NCI-H1105 (cell line): ENCODE results near the gene NECAB2.

Experiments used
- DNase-seq: peaks from one replicate; lab custom pipeline; 2025; lab: John Stamatoyannopoulos, UW

Gene NECAB2

DNA sequence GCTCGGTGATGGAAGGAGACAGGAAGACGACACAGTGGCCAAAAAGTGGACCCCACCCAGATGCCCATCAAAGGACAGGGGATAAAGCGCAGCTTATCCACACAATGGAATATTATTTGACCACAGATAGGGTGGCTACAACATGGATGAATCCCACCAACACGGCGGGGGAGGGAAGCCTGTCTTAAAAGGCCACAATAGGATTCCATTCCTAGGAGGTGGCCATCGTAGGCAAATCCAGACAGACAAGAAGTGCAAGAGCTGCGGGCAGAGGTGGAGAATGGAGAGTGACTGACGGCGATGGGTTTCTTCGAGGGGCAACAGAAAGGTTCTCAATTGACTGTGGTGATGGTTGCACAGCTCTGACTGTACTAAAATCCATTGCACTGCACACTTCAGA lies 58.6 kb downstream of the NECAB2 start:
- DNase-seq: no peak

DNA sequence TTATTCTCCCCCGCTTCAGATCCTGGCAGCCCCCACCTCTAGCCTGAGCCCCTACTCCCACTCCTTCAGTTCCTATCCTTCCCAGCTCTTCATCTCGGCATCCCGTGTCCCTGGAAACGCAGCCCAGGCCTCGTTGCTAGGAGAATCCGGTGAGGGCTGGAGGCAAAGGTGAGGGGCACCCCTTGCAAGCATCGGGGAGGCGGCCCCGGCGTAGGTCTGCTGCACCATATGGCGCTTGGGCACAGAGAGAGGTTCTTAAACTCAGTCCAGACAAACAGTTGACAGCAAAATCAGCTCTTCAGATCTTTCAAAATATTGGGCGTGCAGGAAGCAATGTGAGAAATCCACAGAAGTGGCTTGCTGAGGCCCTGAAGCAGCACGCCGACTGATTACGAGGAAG lies 59.6 kb downstream of the NECAB2 start:
- DNase-seq: no peak

DNA sequence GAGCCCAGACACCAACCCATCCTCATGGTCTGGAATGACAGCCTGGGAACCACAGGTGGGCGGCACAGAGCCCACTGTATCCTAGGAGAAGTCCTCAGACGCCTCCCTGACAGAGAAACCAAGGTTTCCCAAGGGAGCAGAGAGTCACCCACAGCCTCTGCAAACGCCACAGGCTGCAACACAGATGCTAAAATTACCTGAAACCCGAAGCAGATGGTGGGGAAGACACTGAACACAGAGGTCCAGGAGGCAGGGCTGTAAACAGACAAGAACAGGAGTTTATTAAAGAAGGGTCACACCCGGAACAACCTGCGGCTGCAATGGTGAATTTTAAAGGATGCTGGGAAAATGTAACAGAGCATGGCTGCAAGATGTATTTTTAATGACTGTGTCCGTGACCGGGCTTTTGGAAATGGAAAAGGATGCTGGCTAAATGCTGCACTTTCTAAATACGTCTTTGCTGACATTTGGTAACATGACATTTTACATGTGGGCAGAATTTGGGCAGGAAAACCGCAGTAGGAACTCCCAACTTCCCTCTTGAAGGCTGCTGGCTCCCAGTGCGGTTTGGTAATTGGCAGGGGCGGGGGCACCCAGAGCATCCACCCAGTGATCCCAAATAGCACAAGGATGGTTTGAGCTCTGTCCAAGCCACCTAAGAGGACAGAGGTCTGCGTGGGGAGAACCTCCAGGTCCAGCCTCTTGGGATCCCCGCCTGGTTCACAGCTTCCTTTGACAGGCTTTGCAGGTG lies 61.4 kb downstream of the NECAB2 start:
- DNase-seq: no peak

DNA sequence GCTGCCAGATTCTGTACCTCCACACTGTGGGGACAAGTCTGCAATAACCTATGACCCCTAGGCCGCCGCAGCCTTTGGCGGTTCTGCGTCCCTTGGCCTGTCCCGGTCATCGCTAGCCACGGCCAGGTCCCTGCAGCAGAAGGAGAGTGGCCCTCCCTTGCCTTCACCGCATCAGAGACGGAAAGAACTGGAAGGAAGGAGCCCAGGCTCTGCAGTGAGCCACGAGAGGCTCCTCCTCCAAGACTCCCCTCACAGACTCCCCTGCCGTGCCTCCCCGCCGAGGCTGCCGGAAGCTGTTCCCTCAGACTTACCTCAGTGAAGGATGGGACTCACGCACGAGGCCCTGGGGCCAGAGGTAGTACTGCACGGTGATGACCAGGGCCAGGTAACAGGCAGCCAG lies 63.5 kb downstream of the NECAB2 start:
- DNase-seq: no peak

DNA sequence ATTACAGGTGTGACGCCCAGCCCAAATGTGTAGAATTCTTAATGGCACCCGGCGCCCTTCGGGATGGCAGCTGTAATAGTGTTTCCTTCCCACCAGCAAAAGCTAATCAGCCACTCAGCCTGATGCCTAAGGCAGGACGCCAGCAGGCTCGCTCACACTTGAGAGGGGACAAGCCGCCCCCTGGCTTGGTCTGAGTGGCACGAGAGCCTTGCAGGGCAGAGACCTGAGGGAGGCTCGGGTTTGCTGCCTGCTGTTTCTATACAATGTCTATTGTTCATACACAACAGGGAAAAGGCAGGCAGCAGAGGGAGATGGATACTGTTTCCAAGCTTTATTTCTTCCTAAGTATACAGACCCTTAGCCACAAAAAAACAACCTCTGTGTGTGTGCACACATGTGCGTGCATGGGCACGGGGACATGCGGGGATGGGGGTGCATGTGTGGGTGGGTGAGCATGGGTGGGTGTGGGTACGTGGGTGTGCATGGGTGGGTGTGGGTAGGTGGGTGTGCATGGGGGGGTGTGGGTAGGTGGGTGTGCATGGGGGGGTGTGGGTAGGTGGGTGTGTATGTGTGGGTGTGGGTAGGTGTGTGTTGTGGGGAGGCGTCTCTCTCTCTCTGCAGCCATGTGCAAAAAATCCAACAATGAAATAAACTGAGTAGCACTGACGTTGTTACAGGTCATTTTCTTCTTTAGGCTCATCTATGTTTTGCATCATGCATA lies 64.6 kb downstream of the NECAB2 start:
- no peak for DNase-seq

DNA sequence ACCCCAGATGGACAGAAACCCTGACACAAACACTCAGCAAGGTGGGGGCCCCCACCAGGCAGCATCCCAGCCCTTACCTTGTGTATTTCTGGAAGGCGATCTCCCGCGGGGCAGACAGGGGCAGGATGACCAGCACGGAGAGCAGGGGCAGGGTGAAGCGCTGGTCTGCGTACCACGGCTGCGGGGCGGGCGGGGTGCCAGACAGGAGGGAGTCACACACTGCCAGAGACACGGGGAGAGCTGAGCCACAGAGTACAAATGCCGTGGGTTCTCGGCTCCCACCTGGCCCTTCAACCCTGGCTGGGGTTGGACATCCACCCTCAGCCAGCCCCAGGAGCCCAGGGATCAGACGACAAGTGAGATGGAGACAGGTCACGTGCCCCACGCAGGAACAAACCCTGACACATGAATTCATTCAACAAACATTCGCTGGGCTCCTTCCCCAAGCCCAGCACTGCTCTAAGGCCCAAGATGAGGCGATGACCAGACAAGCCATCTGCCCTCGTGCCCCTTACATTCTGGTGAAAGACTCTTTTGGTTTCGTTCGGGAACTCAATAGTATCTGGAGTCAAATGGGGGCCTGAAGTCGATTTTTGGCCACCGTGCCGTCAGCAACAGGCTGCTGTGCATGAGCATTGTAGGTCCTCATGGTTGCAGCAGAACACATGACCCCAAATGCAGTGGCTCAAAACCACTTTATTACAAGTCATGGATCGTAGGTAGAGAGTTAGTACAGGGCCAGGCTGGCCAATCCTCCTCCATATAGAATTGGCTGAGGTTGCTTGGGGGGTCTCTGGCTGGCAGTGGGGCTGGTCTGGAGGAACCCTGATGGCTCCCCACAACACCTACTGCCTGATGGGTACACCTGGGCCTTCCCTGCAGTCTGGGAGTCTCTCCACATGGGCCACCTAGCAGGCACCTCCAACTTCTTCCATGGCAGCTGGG lies 65.5 kb downstream of the NECAB2 start:
- DNase-seq: no peak

DNA sequence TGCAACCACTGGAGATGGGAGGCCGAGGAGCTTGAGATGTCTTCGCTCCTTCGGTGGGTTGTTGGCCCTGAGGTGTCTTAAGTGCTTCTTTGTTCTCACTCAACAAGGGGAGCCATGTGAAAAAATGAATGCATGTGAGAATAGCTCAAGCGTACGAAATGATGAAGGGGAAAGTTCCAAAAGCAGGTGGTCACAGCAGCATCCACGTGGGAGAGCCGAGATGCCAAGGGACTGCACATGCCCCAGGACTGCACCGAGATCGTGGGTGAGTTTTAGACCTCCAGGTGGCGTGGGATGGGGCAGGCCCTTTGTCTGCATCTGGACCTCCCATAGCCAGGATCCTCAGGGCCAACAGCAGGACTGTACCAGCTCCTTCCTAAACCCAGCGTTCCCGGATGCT lies 66.5 kb downstream of the NECAB2 start:
- no peak for DNase-seq

DNA sequence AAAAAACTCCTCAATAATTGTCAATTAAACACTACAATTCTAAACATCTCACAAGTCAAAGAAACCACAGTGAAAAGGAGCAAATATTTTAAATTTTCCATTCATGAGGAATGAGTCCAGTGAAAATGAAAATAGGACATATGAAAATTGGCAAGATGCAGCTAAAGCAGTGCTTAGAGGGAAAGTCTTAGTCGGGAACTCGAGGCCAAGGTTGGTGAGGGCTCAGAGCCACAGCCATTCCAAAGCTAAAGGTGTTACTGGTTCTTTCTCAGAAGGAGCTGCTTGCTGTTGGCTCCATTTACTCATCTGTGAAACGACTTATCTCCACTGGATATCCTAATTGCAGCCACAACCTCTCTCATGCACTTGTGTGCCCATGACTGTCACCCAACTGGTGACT lies 68.1 kb downstream of the NECAB2 start:
- DNase-seq: no peak

DNA sequence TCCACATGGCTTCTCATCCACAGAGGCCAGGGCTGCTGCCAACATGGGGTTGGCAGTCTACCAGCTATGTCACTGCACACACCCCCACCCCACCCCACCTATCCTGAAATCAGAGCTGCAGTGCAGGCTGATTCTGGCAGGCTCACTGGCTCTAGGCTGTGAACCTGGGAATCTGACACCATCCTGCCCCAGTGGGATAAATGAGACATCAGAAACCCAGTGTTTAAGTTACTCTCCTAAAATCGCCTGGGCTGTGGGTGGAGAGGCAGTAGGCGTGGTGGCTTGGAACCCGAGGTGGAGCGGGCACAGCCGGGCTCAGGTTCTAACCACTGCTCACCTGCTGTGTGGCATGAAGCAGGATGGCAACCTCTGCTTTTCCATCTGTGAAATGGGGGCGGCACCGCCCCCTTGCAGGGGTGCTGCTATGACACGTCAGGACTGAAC lies 69.0 kb downstream of the NECAB2 start:
- DNase-seq: no peak

DNA sequence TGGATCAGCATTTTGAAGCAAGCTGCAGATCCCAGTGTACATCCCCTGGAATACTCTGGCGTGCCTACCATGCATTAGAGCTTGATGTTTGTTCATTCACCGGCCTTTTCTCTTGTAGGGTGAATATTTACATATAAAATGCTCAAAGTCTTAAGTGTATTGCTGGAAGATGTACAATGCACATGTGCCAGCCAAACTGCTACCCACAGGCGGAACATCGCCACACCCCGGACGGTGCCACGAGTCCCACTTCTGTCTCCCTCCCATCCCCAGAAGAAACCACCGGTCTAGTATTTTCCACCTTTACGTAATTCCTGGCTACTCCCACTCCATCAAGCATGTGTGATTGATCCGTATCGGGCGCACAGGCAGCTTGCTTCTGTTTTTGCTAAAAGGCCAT lies 70.4 kb downstream of the NECAB2 start:
- DNase-seq: no peak

DNA sequence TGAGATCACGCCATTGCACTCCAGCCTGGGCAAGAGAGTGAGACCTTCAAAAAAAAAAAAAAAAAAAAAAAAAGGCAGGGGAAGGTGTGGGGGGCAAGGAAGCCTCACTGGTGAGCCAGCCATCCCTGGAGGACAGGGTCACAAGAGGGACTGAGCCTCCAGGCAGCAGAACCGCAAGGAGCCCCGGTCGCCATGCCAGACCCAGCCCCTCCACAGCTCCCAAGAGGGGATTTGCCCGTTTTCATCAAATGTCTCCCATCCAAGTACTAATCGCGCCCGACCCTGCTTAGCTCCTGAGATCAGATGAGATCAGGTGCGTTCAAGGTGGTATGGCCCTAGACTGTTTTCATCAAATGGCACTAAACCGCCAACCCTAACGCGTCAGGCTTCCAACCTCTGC lies 71.7 kb downstream of the NECAB2 start:
- DNase-seq: no peak

DNA sequence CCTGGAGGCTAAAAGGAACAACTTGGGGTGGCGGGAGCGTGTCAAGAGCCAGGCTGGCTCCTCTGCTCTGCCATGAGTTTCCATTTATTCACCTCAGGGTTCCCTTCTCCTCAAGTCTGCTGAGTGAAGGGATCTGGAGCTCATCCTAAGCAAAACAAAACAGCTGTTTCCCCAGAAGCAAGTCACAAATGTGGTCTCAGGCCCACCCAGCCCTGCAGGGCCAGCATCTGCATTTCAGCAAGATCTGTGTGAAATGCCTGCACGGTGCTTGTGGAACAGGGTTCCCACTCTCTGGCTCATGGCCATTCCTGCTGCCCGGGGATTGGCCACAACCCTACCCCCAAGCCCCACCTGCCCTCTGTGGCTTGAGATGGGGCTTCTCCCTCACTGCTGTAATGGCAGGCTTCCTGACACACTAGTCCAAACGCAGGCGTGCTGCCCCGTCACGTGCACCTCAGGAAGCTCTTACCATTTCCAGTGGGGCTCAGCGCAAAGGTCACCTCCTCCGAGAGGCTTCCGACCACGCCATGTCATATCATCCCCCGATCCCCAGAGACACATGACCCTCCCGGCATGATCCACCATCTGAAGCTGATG lies 72.3 kb downstream of the NECAB2 start:
- DNase-seq: no peak

DNA sequence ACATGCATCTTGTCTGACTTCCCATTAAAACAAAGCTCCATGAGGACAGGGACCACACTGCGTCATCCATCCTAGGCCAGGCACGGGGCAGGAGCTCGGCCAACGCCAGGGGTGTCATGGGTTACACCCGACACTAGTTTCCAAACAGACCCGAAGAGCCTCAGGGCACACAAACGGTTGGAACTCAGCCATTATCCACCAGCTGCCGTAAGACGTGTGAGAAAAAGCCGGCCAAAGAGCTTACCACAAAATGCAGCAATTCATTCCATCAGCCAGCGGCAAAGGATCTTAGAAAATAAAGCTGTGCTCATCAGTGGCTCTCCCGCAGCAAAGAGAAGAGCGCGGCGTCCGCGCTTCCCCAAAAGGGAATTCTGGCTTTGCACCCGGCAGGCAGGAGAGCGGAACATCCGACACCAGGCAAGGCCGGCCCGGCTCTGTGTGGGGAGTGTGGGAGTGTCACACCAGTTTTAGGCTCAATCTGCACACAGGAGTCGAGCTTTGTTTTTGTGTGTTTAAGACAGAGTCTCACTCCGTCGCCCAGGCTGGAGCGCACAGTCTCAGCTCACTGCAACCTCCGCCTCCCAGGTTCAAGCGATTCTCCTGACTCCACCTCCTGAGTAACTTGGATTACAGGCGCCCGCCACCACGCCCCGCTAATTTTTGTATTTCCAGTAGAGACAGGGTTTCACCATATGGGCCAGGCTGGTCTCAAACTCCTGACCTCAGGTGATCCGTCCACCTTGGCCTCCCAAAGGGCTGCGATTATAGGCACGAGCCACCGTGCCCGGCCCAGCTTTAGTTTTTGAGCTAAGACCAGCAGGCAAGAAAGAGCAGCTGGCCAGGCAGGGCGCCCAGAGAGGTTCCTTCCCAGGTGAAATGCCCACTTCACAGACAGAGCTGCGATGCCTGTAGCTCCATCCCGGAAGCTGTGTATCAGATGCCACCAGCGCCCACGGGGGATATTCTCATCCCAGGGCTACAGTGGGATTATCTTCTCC lies 73.1 kb downstream of the NECAB2 start:
- no peak for DNase-seq

DNA sequence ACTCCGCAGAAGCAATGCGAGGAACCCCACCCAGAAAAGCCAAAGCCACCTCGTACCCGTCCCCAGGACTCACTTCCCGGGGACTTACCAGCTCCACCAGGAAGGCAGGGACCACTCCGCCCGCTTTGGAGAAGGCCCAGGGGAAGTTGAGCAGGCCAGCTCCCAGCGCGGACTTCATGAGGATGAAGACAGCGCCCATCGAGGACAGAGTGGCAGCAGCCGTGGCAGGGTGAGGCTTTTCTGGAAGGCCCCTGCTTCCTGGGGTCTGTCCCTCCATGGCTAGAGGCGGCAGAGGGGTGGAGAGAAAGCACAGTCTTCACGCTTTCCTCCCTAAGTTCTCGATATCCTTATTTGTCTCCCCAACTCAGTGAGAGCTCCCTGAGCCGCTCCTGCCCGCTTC lies 73.8 kb downstream of the NECAB2 start:
- no peak for DNase-seq

DNA sequence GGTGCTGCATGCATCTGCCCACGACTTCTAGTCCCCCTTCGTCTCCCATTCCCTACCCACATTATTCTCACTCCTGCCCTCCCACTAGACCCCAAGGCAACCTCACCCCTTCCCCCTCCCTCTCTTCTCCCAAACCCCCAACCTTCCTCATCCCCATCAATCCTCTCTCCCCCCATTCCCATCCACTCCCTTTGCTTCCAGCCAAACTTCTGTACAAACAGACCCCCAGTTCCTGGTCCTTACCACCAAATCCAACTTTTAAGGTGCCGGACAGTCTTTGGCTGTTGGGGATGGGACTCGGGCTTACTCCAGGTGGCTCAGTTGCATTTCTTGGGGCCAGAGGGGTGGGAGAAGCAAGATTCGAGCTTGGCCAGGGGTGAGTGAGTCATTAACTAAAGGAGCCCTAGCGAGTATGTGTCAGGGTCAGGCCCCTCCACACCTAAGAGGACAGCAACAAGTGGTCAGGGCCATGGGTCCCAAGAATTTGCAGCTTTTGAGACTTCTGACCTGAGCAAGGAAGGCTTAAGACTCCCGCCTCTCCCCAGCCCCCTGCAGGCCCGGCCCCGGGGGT lies 74.3 kb downstream of the NECAB2 start, which contains the start of gene SLC38A8:
Gene SLC38A8 (minus strand): TSS at position 488 of the 571 bp plus-strand sequence. CDS start 638 bp downstream, outside the sequence.
- DNase-seq: no peak

DNA sequence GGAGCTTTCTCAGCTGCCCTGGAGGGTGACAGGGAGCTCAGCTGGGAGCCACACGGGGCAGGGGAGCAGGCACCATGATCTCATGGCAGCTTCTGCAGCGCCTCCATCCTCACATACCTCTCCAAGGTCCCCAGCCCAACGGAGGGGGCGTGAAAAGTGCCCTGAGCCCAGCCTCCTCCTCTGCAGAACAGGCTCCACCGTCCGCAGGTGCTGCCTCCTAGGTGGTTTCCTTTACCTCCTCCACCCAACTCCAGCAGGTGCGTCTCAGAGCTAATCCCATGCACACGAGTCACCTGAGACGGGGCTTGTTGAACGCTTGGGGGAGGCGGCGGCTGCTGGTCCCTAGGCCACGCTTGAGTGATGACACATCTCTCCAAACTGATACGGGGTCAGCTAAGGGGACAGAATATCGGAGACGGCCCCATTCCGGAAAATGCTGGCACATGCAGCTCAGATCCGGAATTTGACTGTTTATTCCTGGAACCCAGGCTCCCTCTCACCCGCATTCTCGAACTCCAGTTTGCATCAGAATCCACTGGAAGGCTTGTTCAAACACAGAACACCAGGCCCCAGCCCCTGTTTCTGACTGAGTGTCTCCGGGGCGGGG lies 74.9 kb downstream of the NECAB2 start:
- DNase-seq: peak; percentile 70

DNA sequence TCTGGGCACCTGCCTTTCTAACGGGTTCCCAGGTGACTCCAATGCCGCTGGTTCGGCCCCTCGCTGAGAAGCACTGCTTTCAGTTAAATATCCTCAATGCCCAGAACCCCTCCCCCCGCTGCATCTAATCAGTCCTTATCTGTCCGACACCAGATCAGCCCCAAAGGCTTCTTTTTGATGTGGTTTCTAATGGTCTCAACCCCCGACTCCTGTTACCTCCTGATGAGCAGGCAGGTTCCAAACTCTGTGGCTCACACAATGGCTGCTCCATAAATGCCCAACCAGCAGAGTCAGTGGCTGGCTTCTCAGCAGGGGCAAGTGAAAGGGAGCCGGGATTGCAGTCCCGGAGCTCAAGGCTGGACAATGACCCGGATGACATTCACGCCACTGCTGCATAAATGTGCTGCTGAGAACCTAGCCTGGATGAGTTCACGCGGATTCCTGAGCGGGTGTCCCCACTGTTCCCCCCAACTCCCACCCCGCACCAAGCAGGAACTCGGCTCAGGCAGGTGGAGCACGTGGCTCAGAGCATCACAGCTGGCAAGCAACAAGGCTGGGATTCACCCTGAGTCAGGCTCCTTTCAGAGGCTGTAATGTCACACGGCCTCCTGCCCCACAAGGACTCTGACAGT lies 75.6 kb downstream of the NECAB2 start:
- no peak for DNase-seq

DNA sequence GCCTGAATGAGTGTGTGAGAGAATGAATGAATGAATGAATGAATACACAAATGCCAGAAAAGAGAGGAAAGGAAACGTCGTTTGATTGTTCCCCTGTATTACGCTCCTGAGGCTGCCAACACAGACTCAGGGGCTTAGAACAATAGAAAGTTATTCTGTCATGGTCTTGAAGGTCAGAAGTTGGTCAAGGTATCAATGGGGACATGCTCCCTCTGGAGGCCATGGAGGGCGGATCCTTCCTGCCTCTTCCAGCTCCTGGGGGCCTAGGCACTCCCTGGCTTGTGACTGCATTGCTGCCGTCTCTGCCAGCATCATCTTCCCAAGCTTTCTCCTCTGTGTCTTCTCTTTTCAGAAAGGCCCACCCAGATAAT lies 76.1 kb downstream of the NECAB2 start:
- DNase-seq: no peak

DNA sequence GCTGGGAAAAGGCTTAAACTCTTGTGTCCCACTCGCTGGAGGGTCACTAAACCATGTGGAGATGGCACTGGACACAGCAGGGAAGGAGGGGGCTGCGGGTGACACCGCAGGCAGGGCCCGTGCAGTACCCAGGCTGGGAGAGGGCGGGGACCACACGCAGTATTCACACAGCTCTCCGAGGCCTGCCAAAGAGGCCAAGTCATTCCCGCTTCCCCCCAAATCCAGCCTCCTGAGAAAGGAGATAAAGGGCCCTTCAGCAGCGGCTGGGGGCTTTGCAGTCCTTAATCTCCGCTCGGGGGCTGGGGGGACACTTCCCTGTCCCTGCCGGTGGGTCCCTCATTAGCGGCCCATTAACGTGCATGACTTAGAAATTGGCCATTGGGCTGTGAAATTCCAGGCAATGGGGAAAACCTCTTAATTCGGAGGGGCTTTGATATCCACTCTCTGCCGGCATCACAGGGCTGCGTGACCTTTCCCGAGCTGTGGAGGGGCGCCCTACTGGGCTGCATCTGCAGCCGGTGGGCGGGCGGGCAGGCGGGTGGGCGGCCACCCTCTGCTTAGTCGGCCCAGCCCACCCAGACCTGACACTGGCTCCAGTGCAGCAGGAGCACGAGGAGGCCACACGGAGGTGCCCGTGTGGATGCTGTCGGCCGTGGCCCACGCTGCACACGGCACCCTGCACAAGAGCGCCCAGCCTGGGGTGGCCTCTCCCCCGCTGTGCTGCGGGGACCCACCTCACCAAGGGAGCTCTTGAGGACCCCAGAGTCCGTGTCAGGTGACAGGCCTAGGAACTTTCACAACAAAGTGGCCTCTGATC lies 77.2 kb downstream of the NECAB2 start:
- no peak for DNase-seq
